ENCODE measurements around the gene RPL37.

DNA sequence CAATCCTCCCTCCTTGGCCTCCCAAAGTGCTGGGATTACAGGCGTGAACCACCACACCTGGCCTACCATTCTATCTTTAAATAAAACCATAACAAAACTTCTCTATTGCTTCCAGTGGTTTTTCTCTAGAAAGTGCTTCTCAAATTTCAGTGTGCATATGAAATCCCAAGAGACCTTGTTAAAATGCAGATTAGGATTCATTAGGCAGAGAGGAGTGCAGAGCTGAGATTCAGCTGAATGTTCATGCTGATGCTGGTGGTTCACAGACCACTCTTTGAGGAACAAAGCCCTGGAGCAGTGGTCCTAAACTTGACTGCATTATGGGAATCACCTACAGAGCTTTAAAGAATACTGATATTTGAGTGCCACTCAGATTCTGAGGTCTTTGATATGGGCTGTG is 34.4 kb upstream of the RPL37 start:
- no peak for TF ChIP-seq EP300 (IDR thresholded peaks at IDR 0.05)
- TF ChIP-seq, protein P1, sequence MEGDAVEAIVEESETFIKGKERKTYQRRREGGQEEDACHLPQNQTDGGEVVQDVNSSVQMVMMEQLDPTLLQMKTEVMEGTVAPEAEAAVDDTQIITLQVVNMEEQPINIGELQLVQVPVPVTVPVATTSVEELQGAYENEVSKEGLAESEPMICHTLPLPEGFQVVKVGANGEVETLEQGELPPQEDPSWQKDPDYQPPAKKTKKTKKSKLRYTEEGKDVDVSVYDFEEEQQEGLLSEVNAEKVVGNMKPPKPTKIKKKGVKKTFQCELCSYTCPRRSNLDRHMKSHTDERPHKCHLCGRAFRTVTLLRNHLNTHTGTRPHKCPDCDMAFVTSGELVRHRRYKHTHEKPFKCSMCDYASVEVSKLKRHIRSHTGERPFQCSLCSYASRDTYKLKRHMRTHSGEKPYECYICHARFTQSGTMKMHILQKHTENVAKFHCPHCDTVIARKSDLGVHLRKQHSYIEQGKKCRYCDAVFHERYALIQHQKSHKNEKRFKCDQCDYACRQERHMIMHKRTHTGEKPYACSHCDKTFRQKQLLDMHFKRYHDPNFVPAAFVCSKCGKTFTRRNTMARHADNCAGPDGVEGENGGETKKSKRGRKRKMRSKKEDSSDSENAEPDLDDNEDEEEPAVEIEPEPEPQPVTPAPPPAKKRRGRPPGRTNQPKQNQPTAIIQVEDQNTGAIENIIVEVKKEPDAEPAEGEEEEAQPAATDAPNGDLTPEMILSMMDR (IDR thresholded peaks at IDR 0.05) = no peak

Measured in sigmoid colon (tissue), 4 donors.